LNCAP (cell line): ENCODE measurements around the gene GRB10.

Experiments used
- TF ChIP-seq, protein P1 (sequence below): fragments of 450-650 bp; IDR thresholded peaks from 2 replicates; pipeline ENCODE4 v1.5.1; 2017; ENCODE audit warnings: mild to moderate bottlenecking

GRB10 gene

DNA sequence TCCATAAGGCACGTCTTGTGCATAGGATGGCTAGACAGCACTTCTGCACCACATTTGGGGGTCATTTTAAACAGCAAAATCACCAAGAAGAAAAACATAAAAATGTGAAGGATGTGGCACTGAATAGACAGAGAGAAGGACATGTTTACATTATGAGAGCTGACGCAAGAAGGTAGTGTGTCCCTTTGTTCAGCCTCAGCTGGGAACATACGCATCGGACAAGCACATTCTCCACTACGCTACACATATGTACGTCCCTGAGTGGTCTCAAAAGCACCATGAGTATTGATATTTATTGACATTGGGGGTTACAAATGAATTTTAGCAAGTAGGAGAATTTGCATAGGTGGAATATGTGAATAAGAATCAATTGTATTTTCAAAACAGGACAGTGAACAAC is 237.7 kb downstream of the GRB10 start:
- TF ChIP-seq, protein P1, sequence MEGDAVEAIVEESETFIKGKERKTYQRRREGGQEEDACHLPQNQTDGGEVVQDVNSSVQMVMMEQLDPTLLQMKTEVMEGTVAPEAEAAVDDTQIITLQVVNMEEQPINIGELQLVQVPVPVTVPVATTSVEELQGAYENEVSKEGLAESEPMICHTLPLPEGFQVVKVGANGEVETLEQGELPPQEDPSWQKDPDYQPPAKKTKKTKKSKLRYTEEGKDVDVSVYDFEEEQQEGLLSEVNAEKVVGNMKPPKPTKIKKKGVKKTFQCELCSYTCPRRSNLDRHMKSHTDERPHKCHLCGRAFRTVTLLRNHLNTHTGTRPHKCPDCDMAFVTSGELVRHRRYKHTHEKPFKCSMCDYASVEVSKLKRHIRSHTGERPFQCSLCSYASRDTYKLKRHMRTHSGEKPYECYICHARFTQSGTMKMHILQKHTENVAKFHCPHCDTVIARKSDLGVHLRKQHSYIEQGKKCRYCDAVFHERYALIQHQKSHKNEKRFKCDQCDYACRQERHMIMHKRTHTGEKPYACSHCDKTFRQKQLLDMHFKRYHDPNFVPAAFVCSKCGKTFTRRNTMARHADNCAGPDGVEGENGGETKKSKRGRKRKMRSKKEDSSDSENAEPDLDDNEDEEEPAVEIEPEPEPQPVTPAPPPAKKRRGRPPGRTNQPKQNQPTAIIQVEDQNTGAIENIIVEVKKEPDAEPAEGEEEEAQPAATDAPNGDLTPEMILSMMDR, result no peak

GRCh38 chr7:50543776-50544442 is 238.8 kb downstream of the GRB10 start:
- TF ChIP-seq, protein P1, result no peak

GRCh38 chr7:50542132-50542531 is 240.6 kb downstream of the GRB10 start:
- TF ChIP-seq, protein P1, result no peak

GRCh38 chr7:50540785-50541579 is 241.7 kb downstream of the GRB10 start:
- TF ChIP-seq, protein P1, result no peak
